Ascending aorta (tissue), 2 donors: ENCODE measurements around the gene CERS5. TPM values are rescaled to one million over a fixed set of nuclear protein-coding genes. Genes with fewer than 3 reads are reported as not detected.
A peak's percentile ranks its signal among the peaks of the same experiment; 100 is the strongest.
"Not testable (repeated sequence)": the region's sequence is repeated elsewhere in the genome, so short reads cannot be mapped to it uniquely, and the experiment has no call there.

Experiments used
- DNase-seq, 2 donors: peaks; one replicate each; pipeline ENCODE4 v3.0.0-alpha.2; 2019; ENCODE audit warnings: low spot score in 2 of 2
- H3K27ac ChIP-seq, 2 donors: fragments of 200-600 bp; sonication (generic); one replicate each; pipeline ENCODE4 v1.5.1; 2016 to 2017; ENCODE audit warnings: mild to moderate bottlenecking in 1 of 2
- H3K27me3 ChIP-seq: fragments of 200-600 bp; sonication (generic); one replicate; pipeline ENCODE4 v1.5.1; 2017
- H3K36me3 ChIP-seq, 2 donors: fragments of 200-600 bp; sonication (generic); one replicate each; pipeline ENCODE4 v1.5.1; 2016
- H3K4me1 ChIP-seq, 2 donors: fragments of 200-600 bp; sonication (generic); one replicate each; pipeline ENCODE4 v1.5.1; 2016 to 2017; ENCODE audit warnings: mild to moderate bottlenecking in 1 of 2
- H3K4me3 ChIP-seq, 2 donors: fragments of 200-600 bp; sonication (generic); one replicate each; pipeline ENCODE4 v1.5.1; 2016 to 2017; ENCODE audit warnings: mild to moderate bottlenecking in 1 of 2
- H3K9me3 ChIP-seq, 2 donors: fragments of 200-600 bp; sonication (generic); one replicate each; pipeline ENCODE4 v1.5.1; 2016
- CTCF ChIP-seq, 3 experiments: fragments of 200-600 bp in 2 of 3; fragments of 450-650 bp in 1 of 3; sonication (generic) in 2 of 3; IDR thresholded peaks; one replicate each; pipeline ENCODE4 v1.5.1; 2016 to 2019; ENCODE audit warnings: antibody characterized with exemption in 3 of 3, mild to moderate bottlenecking in 1 of 3, moderate library complexity in 1 of 3
- intact Hi-C: fragments of 100-400 bp; cut with DNase I; formaldehyde crosslinking; loops from one replicate; pipeline ENCODE4 v1.15.1; 2023
- total RNA-seq: library from RNA; depleted of rRNA; stranded (reverse); fragments of >200 nt; gene quantifications from one replicate; pipeline ENCODE4 v1.1.0, GENCODE V29; 2016

The CERS5 gene
- total RNA-seq, 1 donor from 2014 or later, result 29.7 TPM

GRCh38 chr12:50087995-50088394 is 79.2 kb downstream of the CERS5 start:
- Histone ChIP-seq H3K27ac (peak overlapping the region; percentile 42 to 44), H3K36me3 (peaks cover 40 to 63% of the 10 kb centered on the region in 2 donors), H3K9me3 (no peaks in the 10 kb centered on the region), H3K4me3 (no peak overlapping the region), H3K27me3 (no peaks in the 10 kb centered on the region), H3K4me1 (peaks cover 3 to 7% of the 10 kb centered on the region in 2 donors)
- no peak for TF ChIP-seq CTCF (IDR thresholded peaks at IDR 0.05)
- no peak for DNase-seq
- intact Hi-C loops, result loop anchor here (1.0 kb wide), 1 partner anchor 87 kb away; no protein-coding TSS in a partner anchor

- H3K27me3 ChIP-seq, result no peaks in the 10 kb centered on the region
- no peak for DNase-seq
- TF ChIP-seq CTCF (IDR thresholded peaks at IDR 0.05), result no peak
- intact Hi-C loops, result no loop called here
- no peaks in the 10 kb centered on the region for H3K9me3 ChIP-seq
- H3K4me1 ChIP-seq, result peaks cover 3 to 7% of the 10 kb centered on the region in 2 donors
- H3K4me3 ChIP-seq, result no peak overlapping the region
- H3K36me3 ChIP-seq, result peaks cover 32 to 55% of the 10 kb centered on the region in 2 donors
- H3K27ac ChIP-seq, result peak overlapping the region; percentile 42 to 44
Measured at GRCh38 chr12:50087151-50087550, 80.0 kb downstream of the CERS5 start.

GRCh38 chr12:50086148-50086547 is 81.0 kb downstream of the CERS5 start:
- H3K4me3 ChIP-seq, result peak overlapping the region; percentile 83 to 85
- no peak for DNase-seq
- TF ChIP-seq CTCF (IDR thresholded peaks at IDR 0.05), result no peak
- H3K36me3 ChIP-seq, result peaks cover 23 to 45% of the 10 kb centered on the region in 2 donors
- no peaks in the 10 kb centered on the region for H3K27me3 ChIP-seq
- intact Hi-C loops, result no loop called here
- H3K9me3 ChIP-seq, result no peaks in the 10 kb centered on the region
- peaks cover 3 to 7% of the 10 kb centered on the region in 2 donors for H3K4me1 ChIP-seq
- peak overlapping the region; percentile 97 to 98 for H3K27ac ChIP-seq

GRCh38 chr12:50085615-50086072 is 81.5 kb downstream of the CERS5 start:
- no peak for DNase-seq
- Histone ChIP-seq H3K4me1 (peaks cover 3 to 9% of the 10 kb centered on the region in 2 donors), H3K36me3 (peaks cover 19 to 41% of the 10 kb centered on the region in 2 donors), H3K27me3 (no peaks in the 10 kb centered on the region), H3K4me3 (peak overlapping the region; percentile 83 to 85), H3K27ac (peak overlapping the region; percentile 97 to 98), H3K9me3 (no peaks in the 10 kb centered on the region)
- intact Hi-C loops, result loop anchor here (1.0 to 2.0 kb wide), 3 partner anchors 27 to 315 kb away; partner anchors contain the start of genes CERS5, COX14 and LARP4
- no peak for TF ChIP-seq CTCF (IDR thresholded peaks at IDR 0.05)

- intact Hi-C loops, result loop anchor here (1.0 to 2.0 kb wide), 3 partner anchors 27 to 316 kb away; partner anchors contain the start of genes CERS5, COX14 and LARP4
- peaks cover 3 to 9% of the 10 kb centered on the region in 2 donors for H3K4me1 ChIP-seq
- peak within 1 kb of the TSS; percentile 83 to 85 for H3K4me3 ChIP-seq
- peak; percentile 66 to 94 for DNase-seq
- no peaks in the 10 kb centered on the region for H3K27me3 ChIP-seq
- no peaks in the 10 kb centered on the region for H3K9me3 ChIP-seq
- H3K27ac ChIP-seq, result peak within 1 kb of the TSS; percentile 97 to 98
- TF ChIP-seq CTCF (IDR thresholded peaks at IDR 0.05), result peak in 2 of 3 experiments; percentile 49 to 62
- H3K36me3 ChIP-seq, result peaks cover 13 to 35% of the 10 kb centered on the region in 2 donors
Measured at GRCh38 chr12:50084775-50085614, 82.2 kb downstream of the CERS5 start, which contains the start of gene SMARCD1. TSS of gene SMARCD1 (plus strand) at chr12:50085342. CDS start at chr12:50085370, 28 bp downstream.

DNA sequence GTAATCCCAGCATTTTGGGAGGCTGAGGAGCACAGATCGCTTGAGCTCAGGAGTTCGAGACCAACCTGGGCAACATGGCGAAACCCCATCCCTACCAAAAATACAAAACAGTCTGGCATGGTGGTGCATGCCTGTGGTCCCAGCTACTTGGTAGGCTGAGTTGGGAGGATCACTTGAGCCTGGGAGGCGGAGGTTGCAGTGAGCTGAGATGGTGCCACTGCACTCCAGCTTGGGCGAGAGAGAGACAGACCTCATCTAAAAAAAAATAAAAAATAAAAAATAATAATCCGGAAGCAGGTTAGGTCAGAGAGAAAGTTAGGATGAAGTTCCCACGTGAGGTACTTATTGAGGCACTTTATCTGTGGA is 82.8 kb downstream of the CERS5 start:
- intact Hi-C loops, result loop anchor here (2.0 kb wide), 1 partner anchor 316 kb away; the partner anchor contains the start of gene LARP4
- H3K9me3 ChIP-seq, DNase-seq, H3K27me3 ChIP-seq, H3K4me1 ChIP-seq: not testable (repeated sequence)
- Histone ChIP-seq H3K36me3 (peaks cover 7 to 29% of the 10 kb centered on the region in 2 donors), H3K27ac (peak overlapping the region; percentile 97 to 98), H3K4me3 (peak overlapping the region; percentile 83 to 85)
